ENCODE measurements around the gene CAMKK2. TPM values are rescaled to one million over a fixed set of nuclear protein-coding genes. Genes with fewer than 3 reads are reported as not detected.

The CAMKK2 gene
- polyA plus RNA-seq, 1 of the 3 experiments (the other 2 are of a cell fraction): 23.6 TPM

DNA sequence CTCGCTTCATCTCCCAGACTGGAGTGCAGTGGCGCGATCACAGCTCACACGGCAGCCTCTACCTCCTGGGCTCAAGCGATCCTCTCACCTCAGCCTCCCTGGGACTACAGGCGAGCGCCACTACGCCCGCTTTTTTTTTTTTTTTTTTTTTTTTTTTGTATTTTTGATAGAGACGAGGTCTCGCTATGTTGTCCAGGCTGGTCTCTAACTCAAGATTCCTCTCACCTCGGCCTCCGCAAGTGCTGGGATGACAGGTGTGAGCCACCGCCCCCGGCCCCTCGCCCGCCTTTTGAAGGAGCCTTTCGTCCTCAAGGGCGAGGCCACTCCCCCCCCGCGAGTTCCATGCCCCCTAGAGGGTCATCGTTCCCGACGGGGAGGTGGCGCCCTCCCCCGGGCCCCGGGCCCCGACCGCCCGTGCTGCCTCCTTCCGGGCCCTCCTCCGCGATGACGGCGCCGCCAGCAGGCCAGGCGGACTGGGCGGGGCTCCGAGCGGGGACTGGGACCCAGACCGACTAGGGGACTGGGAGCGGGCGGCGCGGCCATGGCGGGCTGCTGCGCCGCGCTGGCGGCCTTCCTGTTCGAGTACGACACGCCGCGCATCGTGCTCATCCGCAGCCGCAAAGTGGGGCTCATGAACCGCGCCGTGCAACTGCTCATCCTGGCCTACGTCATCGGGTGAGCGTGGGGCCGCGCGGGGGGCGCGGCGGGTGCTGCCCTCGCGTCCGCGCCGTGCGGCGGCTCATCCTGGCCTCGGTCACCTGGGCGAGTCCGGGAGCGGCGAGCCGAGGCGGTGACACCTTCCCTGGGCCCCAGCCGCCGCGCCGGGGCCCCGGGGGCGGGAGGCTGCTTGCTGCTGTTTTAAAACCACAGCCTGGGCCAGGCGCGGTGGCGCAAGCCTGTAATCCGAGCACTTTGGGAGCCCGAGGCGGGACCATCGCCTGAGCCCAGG, 86.6 kb downstream of the CAMKK2 start, which contains the start of gene P2RX4:
Gene P2RX4, plus strand, starts transcription at position 506 of the 949 bp plus-strand sequence. Its CDS starts 36 bp downstream, at position 542.
- Histone ChIP-seq H3K79me2 (ENCODE audit: insufficient read depth) (no peaks in the 10 kb centered on the region), H3K4me2 (peak within 1 kb of the TSS; percentile 84), H3K4me3 (ENCODE audit: low read depth in 2 of 2, low read length in 1 of 2) (peak within 1 kb of the TSS; percentile 60 to 73), H3K9ac (peak within 1 kb of the TSS; percentile 82), H3K9me3 (no peaks in the 10 kb centered on the region), H3K36me3 (replicated peaks in 1 of 2; ENCODE audit: control insufficient read depth in 1 of 2, insufficient read depth in 2 of 2, low read length in 1 of 2) (peaks cover 0 to 6% of the 10 kb centered on the region in 2 experiments), H2AFZ (ENCODE audit: low read depth) (peak within 1 kb of the TSS; percentile 94), H4K20me1 (ENCODE audit: insufficient read depth) (no peaks in the 10 kb centered on the region), H3K4me1 (ENCODE audit: control insufficient read depth in 1 of 2, insufficient read depth in 2 of 2, low read depth in 1 of 2, low read length in 1 of 2) (peaks cover 7 to 9% of the 10 kb centered on the region in 2 experiments; a peak in 3 of 4 replicates), H3K27ac (ENCODE audit: low read depth in 2 of 2, low read length in 1 of 2) (peak within 1 kb of the TSS; percentile 54 to 68; a peak in 3 of 4 replicates), H3K27me3 (ENCODE audit: insufficient read depth) (no peaks in the 10 kb centered on the region), H3K9me2 (no peaks in the 10 kb centered on the region), H3F3A (replicated peaks; ENCODE audit: insufficient read depth) (peaks cover 4% of the 10 kb centered on the region)
- ChIA-PET CTCF (interaction anchor here (0.9 to 1.1 kb wide), 4 partner anchors 14 to 28 kb away, joined by 3 to 5 read pairs (median 4); no protein-coding TSS in a partner anchor), POLR2A (no interaction called here)
- WGBS (ENCODE audit: low lambda C conversion rate): 21% methylated on average over 34 of the region's 97 CpGs
- DNase-seq: peak; percentile 97
- TF ChIP-seq, protein P1, sequence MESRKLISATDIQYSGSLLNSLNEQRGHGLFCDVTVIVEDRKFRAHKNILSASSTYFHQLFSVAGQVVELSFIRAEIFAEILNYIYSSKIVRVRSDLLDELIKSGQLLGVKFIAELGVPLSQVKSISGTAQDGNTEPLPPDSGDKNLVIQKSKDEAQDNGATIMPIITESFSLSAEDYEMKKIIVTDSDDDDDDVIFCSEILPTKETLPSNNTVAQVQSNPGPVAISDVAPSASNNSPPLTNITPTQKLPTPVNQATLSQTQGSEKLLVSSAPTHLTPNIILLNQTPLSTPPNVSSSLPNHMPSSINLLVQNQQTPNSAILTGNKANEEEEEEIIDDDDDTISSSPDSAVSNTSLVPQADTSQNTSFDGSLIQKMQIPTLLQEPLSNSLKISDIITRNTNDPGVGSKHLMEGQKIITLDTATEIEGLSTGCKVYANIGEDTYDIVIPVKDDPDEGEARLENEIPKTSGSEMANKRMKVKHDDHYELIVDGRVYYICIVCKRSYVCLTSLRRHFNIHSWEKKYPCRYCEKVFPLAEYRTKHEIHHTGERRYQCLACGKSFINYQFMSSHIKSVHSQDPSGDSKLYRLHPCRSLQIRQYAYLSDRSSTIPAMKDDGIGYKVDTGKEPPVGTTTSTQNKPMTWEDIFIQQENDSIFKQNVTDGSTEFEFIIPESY (IDR thresholded peaks at IDR 0.05; ENCODE audit: borderline replicate concordance, low read depth): no peak
- TF ChIP-seq NRF1 (IDR thresholded peaks at IDR 0.05; ENCODE audit: low read depth, low read length) (no peak), FOSL2 (IDR thresholded peaks at IDR 0.05; ENCODE audit: borderline replicate concordance, low read depth) (no peak), SMC3 (IDR thresholded peaks at IDR 0.05; ENCODE audit: low read depth, low read length) (peak; percentile 16; the same call in 1 of the 2 replicates), GATA2 (CRISPR knock-in tag; IDR thresholded peaks at IDR 0.05) (no peak), EZH2phosphoT487 (IDR thresholded peaks at IDR 0.05; ENCODE audit: borderline replicate concordance, low read depth) (no peak), GABPA (IDR thresholded peaks at IDR 0.05; ENCODE audit: low read depth) (no peak), FOXM1 (IDR thresholded peaks at IDR 0.05; ENCODE audit: low read depth) (no peak), YY1 (IDR thresholded peaks at IDR 0.05; ENCODE audit: low read depth) (peak; percentile 65), ELF1 (IDR thresholded peaks at IDR 0.05) (no peak), MEF2A (IDR thresholded peaks at IDR 0.05; ENCODE audit: borderline replicate concordance, low read depth) (no peak), JUND (IDR thresholded peaks at IDR 0.05) (no peak), RXRA (IDR thresholded peaks at IDR 0.05; ENCODE audit: borderline replicate concordance, low read depth) (no peak; the same call in 1 of the 2 replicates), NFIC (IDR thresholded peaks at IDR 0.05; ENCODE audit: borderline replicate concordance) (no peak), TEAD4 (IDR thresholded peaks at IDR 0.05; ENCODE audit: borderline replicate concordance, insufficient read depth) (no peak), TAF1 (IDR thresholded peaks at IDR 0.05; ENCODE audit: borderline replicate concordance, low read depth, low read length) (no peak), SIN3A (IDR thresholded peaks at IDR 0.05; ENCODE audit: borderline replicate concordance, low read depth, low read length) (0 out of 2 replicates have a peak, but pooled peaks have one; percentile 9), RAD21 (IDR thresholded peaks at IDR 0.05; ENCODE audit: low read length) (peak; percentile 46), RCOR1 (IDR thresholded peaks at IDR 0.05; ENCODE audit: low read length) (no peak)
- TF ChIP-seq, protein P2, sequence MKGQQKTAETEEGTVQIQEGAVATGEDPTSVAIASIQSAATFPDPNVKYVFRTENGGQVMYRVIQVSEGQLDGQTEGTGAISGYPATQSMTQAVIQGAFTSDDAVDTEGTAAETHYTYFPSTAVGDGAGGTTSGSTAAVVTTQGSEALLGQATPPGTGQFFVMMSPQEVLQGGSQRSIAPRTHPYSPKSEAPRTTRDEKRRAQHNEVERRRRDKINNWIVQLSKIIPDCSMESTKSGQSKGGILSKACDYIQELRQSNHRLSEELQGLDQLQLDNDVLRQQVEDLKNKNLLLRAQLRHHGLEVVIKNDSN (IDR thresholded peaks at IDR 0.05; ENCODE audit: borderline replicate concordance, low read depth): no peak
- TF ChIP-seq, protein P3, sequence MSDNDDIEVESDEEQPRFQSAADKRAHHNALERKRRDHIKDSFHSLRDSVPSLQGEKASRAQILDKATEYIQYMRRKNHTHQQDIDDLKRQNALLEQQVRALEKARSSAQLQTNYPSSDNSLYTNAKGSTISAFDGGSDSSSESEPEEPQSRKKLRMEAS (IDR thresholded peaks at IDR 0.05; ENCODE audit: low read depth): peak; percentile 60; the same call in 1 of the 2 replicates
- TF ChIP-seq, protein P4, sequence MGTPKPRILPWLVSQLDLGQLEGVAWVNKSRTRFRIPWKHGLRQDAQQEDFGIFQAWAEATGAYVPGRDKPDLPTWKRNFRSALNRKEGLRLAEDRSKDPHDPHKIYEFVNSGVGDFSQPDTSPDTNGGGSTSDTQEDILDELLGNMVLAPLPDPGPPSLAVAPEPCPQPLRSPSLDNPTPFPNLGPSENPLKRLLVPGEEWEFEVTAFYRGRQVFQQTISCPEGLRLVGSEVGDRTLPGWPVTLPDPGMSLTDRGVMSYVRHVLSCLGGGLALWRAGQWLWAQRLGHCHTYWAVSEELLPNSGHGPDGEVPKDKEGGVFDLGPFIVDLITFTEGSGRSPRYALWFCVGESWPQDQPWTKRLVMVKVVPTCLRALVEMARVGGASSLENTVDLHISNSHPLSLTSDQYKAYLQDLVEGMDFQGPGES (IDR thresholded peaks at IDR 0.05; ENCODE audit: low read depth, low read length): no peak
- TF ChIP-seq, protein P5, sequence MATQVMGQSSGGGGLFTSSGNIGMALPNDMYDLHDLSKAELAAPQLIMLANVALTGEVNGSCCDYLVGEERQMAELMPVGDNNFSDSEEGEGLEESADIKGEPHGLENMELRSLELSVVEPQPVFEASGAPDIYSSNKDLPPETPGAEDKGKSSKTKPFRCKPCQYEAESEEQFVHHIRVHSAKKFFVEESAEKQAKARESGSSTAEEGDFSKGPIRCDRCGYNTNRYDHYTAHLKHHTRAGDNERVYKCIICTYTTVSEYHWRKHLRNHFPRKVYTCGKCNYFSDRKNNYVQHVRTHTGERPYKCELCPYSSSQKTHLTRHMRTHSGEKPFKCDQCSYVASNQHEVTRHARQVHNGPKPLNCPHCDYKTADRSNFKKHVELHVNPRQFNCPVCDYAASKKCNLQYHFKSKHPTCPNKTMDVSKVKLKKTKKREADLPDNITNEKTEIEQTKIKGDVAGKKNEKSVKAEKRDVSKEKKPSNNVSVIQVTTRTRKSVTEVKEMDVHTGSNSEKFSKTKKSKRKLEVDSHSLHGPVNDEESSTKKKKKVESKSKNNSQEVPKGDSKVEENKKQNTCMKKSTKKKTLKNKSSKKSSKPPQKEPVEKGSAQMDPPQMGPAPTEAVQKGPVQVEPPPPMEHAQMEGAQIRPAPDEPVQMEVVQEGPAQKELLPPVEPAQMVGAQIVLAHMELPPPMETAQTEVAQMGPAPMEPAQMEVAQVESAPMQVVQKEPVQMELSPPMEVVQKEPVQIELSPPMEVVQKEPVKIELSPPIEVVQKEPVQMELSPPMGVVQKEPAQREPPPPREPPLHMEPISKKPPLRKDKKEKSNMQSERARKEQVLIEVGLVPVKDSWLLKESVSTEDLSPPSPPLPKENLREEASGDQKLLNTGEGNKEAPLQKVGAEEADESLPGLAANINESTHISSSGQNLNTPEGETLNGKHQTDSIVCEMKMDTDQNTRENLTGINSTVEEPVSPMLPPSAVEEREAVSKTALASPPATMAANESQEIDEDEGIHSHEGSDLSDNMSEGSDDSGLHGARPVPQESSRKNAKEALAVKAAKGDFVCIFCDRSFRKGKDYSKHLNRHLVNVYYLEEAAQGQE (IDR thresholded peaks at IDR 0.05; ENCODE audit: low read depth, low read length): no peak
- TF ChIP-seq, protein P6, sequence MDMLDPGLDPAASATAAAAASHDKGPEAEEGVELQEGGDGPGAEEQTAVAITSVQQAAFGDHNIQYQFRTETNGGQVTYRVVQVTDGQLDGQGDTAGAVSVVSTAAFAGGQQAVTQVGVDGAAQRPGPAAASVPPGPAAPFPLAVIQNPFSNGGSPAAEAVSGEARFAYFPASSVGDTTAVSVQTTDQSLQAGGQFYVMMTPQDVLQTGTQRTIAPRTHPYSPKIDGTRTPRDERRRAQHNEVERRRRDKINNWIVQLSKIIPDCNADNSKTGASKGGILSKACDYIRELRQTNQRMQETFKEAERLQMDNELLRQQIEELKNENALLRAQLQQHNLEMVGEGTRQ (IDR thresholded peaks at IDR 0.05; ENCODE audit: borderline replicate concordance, low read depth, low read length): no peak
